ENCODE measurements around the gene CCDC9.
A peak's percentile ranks its signal among the peaks of the same experiment; 100 is the strongest.

CCDC9 gene

GRCh38 chr19:47302249-47302648, 45.9 kb downstream of the CCDC9 start:
- DNase-seq: no peak

DNA sequence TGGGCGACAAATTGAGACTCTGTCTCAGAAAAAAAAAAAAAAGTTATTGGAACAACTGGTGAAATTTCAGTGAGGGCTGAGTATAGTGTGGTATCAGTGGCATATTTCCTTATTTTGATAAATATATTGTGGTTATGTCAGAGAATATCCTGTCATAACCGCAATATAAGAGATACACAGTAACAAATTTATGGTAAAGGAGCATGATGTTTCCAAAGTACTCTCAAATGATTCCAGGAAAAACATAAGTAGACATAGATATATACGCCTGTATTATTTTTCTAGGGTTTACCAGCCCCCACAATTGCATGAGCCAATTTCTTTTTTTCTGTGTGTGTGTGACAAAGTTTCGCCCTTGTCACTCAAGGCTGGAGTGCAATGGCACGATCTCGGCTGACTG, 47.6 kb downstream of the CCDC9 start:
- DNase-seq: no peak

DNA sequence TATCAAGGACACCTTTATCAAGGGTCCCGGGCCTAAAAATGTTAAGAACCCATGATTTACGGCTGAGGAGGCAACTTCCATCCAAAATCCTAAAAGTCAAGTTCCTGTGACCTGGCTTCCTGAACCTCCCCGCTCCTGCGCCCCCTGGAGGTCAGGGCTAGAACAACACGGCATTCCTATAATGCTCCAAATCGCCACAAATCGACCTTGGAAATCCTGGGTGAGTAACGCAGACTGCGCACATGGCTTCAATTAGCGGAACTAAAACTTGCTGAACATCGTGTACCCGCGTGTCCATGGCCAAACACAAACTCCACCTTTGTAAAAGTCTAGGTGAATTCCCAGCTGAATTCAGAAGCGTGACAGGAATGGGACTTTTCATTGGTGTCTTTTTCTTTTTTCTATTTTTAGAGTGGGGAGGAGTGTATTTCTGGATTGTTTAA, 49.0 kb downstream of the CCDC9 start:
- DNase-seq: peak; percentile 1

GRCh38 chr19:47306303-47306702, 50.0 kb downstream of the CCDC9 start:
- no peak for DNase-seq

DNA sequence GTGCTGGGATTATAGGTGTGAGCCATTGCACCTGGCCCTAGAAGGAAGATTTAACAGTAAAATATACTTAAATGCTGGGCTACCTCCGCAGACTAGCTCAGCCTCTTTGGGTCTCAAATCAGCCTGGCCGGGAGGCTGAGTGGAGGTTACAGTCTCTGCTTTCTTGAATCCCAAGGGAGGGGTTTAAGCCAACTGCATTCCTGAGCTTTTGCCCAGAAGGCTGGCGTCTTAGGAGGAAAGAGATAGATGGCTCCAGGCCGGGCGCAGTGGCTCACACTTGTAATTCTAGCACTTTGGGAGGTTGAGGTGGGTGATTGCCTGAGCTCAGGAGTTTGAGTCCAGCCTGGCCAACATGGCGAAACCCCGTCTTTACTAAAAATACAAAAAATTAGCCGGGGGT, 52.7 kb downstream of the CCDC9 start:
- DNase-seq: no peak

DNA sequence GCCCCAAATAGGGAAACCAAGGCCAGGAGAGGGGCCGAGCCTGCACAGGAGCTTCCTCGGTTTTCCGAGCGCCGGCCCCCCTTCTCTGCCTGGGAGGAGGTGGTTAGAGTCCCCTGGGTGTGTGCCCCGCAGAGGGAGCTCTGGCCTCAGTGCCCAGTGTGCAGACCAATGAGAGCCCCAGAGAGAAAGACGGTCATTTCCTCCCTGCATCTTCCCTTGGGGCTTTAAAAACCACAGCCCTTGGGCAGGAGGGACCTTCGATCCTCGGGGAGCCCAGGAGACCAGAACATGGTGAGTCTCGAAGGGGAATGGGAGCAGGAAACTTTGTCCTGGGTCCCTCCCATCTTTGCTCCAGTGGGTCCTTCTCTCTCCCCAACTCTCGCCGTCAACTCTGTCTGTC, 53.3 kb downstream of the CCDC9 start, which contains the start of gene C5AR1:
C5AR1 (plus strand) TSS at position 254 of the 400 bp plus-strand sequence; CDS start at position 289, 35 bp downstream.
- no peak for DNase-seq

DNA sequence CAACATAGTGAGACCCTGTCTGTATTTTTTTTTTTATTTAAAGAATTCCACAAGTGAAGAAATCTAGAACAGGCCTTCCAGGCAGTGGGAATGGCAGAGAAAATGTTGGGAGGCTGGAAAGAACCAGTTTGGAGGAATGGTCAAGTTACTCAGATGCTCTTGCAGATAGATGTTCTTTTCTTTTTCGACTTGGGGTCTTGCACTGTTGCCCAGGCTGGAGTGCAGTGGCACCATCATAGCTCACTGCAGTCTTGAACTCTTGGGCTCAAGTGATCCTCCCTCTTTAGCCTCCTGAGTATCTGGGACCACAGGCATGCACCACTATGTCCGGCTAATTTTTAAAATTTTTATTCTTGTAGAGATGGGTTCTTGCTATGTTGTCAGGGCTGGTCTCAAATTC, 54.0 kb downstream of the CCDC9 start:
- no peak for DNase-seq

GRCh38 chr19:47310819-47311218, 54.5 kb downstream of the CCDC9 start:
- DNase-seq: peak; percentile 7

GRCh38 chr19:47312366-47313006, 56.2 kb downstream of the CCDC9 start:
- no peak for DNase-seq

DNA sequence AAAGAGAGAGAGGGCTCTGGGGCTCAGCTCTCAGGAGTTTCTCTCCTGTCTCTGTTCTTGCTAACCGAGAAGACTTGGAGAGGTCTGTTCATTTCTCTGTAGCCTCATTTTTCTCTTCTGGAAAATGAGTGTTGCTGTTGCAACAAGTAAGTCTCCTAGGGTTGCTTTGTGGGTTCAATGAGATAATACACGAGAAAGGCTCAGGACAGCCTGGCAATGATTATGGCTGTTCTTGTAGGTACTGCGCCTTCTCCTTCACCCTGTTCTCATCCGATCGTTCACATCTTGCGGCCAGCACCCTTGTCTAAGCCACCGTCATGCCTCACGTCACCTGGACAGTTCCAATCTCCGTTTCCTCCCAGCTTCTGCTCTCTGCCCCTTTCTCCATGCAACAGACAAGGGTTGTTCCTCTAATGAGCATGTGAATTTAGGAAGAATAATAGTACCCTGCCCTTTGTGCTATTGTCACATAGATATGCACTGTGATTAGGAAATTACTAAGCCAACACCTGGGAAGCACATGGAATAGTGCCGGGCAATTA, 57.5 kb downstream of the CCDC9 start:
- no peak for DNase-seq

DNA sequence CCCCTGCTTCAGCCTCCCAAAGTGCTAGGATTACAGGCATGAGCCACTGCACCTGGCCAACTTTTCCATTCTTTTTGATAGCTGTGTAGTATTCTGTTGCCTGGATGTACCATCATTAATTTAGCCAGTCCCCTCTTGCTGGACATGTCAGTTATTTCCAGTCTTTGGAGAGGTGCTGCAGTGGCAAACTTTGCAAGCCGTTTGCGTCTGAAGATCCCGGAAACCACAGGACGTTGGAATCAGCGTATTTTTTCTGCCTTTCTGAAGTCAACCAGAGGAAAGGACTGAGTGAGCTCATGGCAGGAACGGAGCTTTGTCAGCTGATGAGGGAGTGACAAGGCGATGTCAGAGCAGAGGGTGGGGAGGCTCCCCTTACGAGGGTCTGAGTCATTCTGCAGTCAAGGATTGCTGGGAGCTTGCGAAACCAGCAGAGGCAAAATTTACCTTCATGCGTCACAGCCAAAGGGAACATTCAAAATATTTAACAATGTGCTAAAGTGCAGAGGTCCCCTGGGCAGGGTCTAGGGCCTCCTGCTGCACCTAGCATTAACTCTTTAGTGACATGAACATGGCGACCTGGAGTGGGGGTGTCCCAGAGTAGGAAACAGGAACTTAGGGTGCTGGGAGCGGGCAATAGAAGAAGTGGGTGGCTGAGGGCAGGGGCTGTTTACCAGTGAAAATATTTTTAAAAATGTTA, 58.9 kb downstream of the CCDC9 start:
- DNase-seq: peak; percentile 2

- DNase-seq: no peak
Observed at GRCh38 chr19:47316513-47316912, 60.2 kb downstream of the CCDC9 start.

DNA sequence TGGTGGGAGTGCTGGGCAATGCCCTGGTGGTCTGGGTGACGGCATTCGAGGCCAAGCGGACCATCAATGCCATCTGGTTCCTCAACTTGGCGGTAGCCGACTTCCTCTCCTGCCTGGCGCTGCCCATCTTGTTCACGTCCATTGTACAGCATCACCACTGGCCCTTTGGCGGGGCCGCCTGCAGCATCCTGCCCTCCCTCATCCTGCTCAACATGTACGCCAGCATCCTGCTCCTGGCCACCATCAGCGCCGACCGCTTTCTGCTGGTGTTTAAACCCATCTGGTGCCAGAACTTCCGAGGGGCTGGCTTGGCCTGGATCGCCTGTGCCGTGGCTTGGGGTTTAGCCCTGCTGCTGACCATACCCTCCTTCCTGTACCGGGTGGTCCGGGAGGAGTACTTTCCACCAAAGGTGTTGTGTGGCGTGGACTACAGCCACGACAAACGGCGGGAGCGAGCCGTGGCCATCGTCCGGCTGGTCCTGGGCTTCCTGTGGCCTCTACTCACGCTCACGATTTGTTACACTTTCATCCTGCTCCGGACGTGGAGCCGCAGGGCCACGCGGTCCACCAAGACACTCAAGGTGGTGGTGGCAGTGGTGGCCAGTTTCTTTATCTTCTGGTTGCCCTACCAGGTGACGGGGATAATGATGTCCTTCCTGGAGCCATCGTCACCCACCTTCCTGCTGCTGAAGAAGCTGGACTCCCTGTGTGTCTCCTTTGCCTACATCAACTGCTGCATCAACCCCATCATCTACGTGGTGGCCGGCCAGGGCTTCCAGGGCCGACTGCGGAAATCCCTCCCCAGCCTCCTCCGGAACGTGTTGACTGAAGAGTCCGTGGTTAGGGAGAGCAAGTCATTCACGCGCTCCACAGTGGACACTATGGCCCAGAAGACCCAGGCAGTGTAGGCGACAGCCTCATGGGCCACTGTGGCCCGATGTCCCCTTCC, 63.9 kb downstream of the CCDC9 start:
- no peak for DNase-seq

All from DMS153 (cell line).